ENCODE results near the gene MDM2. TPM values are rescaled to one million over a fixed set of nuclear protein-coding genes. Genes with fewer than 3 reads are reported as not detected.

Gene MDM2
- total RNA-seq, 1 experiment from 2014 or later: 159 TPM

GRCh38 chr12:68785358-68785757, 22.6 kb upstream of the MDM2 start:
- H4K8ac ChIP-seq (replicated peaks; ENCODE audit: insufficient read length, low read depth, low read length): no peak overlapping the region
- H3K27me3 ChIP-seq (ENCODE audit: insufficient read depth, low read length): no peaks in the 10 kb centered on the region
- no peak overlapping the region for H2AK5ac ChIP-seq (ENCODE audit: insufficient read length, low read length)
- Mint-ChIP-seq H3K36me3 (ENCODE audit: insufficient read depth in 1 of 3, low read depth in 3 of 3) (no peaks in the 10 kb centered on the region), H3K4me1 (peaks cover 4 to 9% of the 10 kb centered on the region in 2 experiments; a peak in 3 of 4 replicates), H3K27ac (no peak overlapping the region), H3K9me3 (no peaks in the 10 kb centered on the region; a peak in 1 of 5 replicates), H3K27me3 (ENCODE audit: low read depth) (no peaks in the 10 kb centered on the region; the same call in 1 of the 2 replicates), H3K4me3 (no peak overlapping the region)
- no peak overlapping the region for H3K4ac ChIP-seq (ENCODE audit: low read depth, low read length)
- no peaks in the 10 kb centered on the region for H3K9me3 ChIP-seq (ENCODE audit: control insufficient read depth, low read depth, low read length)
- no peak overlapping the region for H2BK20ac ChIP-seq (ENCODE audit: low read depth, low read length, poor library complexity, severe bottlenecking)
- no CpG with 5 or more reads among the region's 2 CpGs for WGBS (ENCODE audit: extremely low coverage, insufficient read length, low lambda C conversion rate)
- no peak overlapping the region for H3K27ac ChIP-seq (ENCODE audit: insufficient read length, low read depth, low read length)
- no peaks in the 10 kb centered on the region for H3K4me1 ChIP-seq (ENCODE audit: insufficient read depth, low read length)
- H2BK15ac ChIP-seq (ENCODE audit: low read depth, low read length): no peak overlapping the region
- DNase-seq: no peak
- no peak overlapping the region for H3K14ac ChIP-seq (ENCODE audit: insufficient read depth, low read length)
- H2BK5ac ChIP-seq (ENCODE audit: insufficient read length, low read length): no peak overlapping the region
- H2AFZ ChIP-seq (ENCODE audit: low read length): no peak overlapping the region
- no peak overlapping the region for H2BK120ac ChIP-seq (ENCODE audit: low read depth, low read length, poor library complexity, severe bottlenecking)
- TF ChIP-seq CTCF (conservative IDR thresholded peaks at IDR 0.05): no peak
- H4K91ac ChIP-seq (ENCODE audit: insufficient read length, low read depth, low read length): no peak overlapping the region
- no peak overlapping the region for H2BK12ac ChIP-seq (ENCODE audit: insufficient read length, low read depth, low read length)
- no peak overlapping the region for H3K9ac ChIP-seq (ENCODE audit: extremely low read depth, insufficient read length, low read length)
- no peak overlapping the region for H4K5ac ChIP-seq (ENCODE audit: insufficient read length, low read depth, low read length)
- H3K23ac ChIP-seq (ENCODE audit: insufficient read length, low read depth, low read length): no peak overlapping the region
- no peak overlapping the region for H3T11ph ChIP-seq (ENCODE audit: low read length)
- no peaks in the 10 kb centered on the region for H3K79me1 ChIP-seq (ENCODE audit: insufficient read depth, low read depth, low read length, poor library complexity, severe bottlenecking)
- H4K20me1 ChIP-seq (ENCODE audit: control insufficient read depth, insufficient read depth, insufficient read length): no peaks in the 10 kb centered on the region
- no peak overlapping the region for H3K56ac ChIP-seq (ENCODE audit: insufficient read length, low read depth, low read length)
- no peaks in the 10 kb centered on the region for H3K23me2 ChIP-seq (ENCODE audit: insufficient read length, low read depth, low read length, poor library complexity, severe bottlenecking)
- no peak overlapping the region for H3K4me2 ChIP-seq (ENCODE audit: insufficient read depth, insufficient read length, low read length)
- no peaks in the 10 kb centered on the region for H3K79me2 ChIP-seq (ENCODE audit: insufficient read depth, low read length)
- H3K18ac ChIP-seq (ENCODE audit: insufficient read length, low read depth, low read length): no peak overlapping the region
